HG03108 (cell line): ENCODE data around the gene EGLN2.
"Not testable (repeated sequence)": the region's sequence is repeated elsewhere in the genome, so short reads cannot be mapped to it uniquely, and the experiment has no call there.

Experiments used
- ATAC-seq: cut with Tn5 transposase; IDR thresholded peaks from one replicate; pipeline ENCODE4 v1.9.1; 2021; ENCODE audit warnings: moderate library complexity; ENCODE audit not compliant: unreplicated experiment

EGLN2 gene

GRCh38 chr19:40798683-40799557, at the start of gene EGLN2:
EGLN2 (plus strand) TSS chr19:40799191; CDS start chr19:40800573, 1,382 bp downstream.
- ATAC-seq, result peak; percentile 60

DNA sequence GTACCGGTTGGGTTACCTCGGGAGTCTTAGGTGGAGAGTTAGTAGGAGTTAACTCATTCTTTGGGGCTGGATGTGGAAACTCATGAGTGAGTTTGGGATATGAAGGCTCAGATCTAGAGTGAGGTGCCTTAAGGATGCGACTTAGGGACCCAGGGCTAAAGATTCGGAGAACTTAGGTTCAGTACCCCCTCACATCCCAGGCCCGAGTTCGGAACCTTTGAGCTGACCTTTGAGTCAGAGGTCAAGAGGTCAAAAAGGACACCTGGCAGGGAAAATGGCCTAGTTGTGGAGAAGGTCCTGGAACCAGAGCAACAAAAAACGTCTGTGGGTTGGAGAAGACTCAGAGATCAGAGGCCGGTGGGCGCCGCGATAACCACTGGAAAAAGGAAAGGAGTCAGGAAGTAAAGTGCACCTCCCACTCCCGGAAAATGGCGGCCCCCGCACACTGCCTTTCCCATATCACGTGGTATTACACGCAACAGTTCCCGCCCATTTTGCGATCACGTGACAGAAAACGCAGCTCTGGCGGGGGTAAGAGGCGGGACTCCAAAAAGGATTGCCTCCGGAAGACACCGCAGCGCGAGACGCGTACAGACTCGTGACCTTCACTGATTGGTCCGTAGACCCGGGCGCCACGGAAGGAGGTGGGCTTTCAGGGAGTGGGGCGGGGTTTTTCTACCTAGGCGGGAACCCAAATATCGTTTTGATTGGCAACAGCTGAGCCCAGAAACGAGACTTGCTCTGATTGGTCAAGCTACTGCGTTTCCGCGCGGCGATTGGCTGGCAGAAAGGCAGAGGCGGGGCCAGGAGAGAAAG, 48.7 kb upstream of the EGLN2 start, which contains the start of gene ACTMAP:
ACTMAP (minus strand) TSS at position 420 of the 816 bp plus-strand sequence. CDS start 674 bp downstream, outside the sequence.
- peak; percentile 83 for ATAC-seq

- ATAC-seq, result peak; percentile 48
These were observed 48.0 kb upstream of the EGLN2 start, which contains the start of gene SNRPA for GRCh38 chr19:40750874-40751537. SNRPA (plus strand) TSS chr19:40751203; CDS start chr19:40751409, 206 bp downstream.

DNA sequence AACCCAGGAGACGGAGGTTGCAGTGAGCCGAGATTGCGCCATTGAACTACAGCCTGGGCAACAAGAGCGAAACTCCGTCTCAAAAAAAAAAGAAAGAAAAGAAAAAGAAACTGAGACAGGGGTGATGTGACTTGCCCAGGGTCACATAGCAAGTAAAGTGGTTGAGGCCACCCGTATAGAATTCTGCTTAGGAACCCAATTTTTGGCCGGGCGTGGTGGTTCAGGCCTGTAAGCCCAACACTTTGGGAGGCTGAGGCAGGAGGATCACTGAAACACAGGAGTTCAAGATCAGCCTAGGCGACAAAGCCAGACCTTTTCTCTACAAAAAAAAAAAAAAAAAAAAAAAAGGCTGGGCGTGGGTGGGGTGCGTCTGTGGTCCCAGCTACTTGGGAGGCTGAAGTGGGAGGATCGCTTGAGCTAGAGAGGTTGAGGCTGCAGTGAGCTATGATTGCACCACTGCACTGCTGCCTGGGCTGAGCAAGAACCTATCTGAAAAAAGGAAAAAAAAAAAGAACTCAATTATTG, 46.7 kb upstream of the EGLN2 start:
- ATAC-seq, result no peak

DNA sequence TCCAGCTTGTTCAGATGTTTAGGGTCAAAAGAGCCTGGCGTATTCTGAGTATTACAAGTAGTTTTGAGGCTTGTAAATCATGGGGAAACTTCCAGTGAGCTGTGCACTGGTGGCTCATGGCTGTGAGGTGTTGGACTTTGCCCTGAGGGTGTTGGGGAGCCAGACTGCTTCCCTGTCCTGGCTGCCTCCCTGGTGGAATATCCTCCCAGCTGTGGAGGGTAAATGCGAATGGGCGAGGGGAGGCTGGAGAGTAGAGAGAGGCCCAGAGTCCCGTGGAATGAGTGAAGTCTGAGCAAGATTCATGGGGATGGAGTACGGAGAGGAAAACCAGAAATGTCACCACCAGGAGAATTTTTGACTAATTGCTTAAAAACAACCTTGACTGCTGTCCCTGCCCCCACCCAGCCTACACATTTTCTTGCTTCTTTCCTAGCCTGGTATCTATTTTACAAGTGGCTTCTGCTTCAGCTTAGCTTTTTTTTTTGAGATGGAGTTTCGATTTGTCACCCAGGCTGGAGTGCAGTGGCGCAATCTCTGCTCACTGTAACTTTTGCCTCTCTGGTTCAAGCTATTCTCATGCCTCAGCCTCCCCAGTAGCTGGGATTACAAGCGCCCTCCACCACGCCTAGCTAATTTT, 44.3 kb upstream of the EGLN2 start:
- no peak for ATAC-seq

DNA sequence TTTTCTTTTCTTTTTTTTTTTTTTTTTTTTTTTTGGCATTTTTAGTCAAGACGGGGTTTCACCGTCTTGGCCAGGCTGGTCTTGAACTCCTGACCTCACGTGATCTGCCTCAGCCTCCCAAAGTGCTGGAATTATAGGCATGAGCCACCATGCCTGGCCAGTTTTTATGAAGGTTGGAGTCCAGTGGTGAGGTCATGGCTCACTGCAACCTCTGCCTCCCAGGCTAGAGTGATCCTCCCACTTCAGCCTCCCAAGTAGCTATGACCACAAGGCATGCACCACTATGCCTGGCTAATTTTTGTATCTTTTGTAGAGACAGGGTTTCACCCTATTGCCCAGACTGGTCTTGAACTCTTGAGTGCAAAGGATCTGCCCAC, 43.8 kb upstream of the EGLN2 start:
- no peak for ATAC-seq

DNA sequence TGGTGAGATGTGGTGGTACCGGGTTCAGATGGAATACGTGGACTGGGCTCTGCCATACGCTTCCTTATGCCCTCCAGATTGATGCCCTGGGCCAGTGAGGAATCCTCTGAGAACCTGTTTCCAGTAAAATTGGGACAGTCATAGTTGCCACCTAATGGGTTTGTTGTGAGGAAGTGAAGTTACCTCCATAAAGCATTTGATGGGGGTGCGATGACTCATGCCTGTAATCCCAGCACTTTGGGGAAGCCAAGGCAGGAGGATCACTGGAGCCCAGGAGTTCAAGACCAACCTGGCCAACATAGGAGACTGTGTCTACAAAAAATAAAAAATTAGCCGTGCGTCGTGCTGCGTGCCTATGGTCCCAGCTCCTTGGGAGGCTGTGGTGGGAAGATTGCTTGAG, 43.2 kb upstream of the EGLN2 start:
- no peak for ATAC-seq

- ATAC-seq, result no peak
These were observed 42.4 kb upstream of the EGLN2 start for GRCh38 chr19:40756502-40757110.

- ATAC-seq, result no peak
These were observed 40.5 kb upstream of the EGLN2 start for GRCh38 chr19:40758491-40758890.

GRCh38 chr19:40759352-40759751, 39.6 kb upstream of the EGLN2 start:
- ATAC-seq, result no peak

DNA sequence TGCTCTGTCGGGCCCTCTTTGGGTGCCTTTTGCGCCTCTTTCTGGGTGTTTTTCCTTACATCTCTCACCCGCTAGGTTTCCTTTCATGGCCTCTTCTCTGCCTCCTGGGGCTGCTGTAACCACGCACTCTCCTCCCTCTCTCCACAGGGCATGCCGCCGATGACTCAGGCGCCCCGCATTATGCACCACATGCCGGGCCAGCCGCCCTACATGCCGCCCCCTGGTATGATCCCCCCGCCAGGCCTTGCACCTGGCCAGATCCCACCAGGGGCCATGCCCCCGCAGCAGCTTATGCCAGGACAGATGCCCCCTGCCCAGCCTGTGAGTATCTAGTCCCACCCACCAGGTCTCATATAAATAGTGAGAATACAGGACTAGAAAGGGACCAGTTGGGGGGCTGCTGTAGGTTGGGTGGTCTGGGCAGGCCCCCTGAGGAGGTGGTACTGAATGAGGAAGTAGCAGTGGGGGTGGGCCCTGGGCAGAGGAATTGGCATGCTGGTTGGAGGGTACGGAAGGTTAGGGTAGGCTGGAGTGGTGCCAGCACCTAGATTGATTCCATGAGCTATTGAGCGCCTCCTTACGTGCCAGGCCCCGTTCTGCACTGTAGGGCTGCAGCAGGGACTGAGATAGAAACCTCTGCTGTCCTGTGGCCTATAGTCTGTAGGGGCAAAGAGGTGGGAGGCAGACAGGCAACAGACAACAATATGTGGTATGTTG, 36.1 kb upstream of the EGLN2 start:
- ATAC-seq, result no peak

- no peak for ATAC-seq
These were observed 35.5 kb upstream of the EGLN2 start for GRCh38 chr19:40763526-40763925.

DNA sequence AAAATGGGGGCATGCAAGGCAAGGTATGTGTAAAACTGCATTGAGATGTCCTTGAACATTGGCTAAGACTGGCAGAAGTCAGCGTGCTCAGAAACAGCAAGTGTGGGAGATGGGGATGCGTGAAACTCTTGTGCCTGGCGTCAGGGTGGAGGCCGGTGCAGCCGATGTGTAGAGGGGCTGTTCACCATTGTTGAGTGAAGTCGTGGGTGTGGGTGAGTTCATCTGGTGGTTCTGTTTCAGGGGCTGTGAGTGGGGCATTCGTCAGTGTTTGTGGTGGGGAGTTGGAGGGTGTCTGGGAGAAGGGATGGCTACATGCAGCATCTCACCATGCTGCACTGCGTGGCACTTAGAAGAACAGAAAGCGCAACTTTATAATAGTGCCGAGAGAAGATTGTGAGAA, 35.0 kb upstream of the EGLN2 start:
- no peak for ATAC-seq

- ATAC-seq, result not testable (repeated sequence)
These were observed 32.6 kb upstream of the EGLN2 start for GRCh38 chr19:40766385-40766784.

DNA sequence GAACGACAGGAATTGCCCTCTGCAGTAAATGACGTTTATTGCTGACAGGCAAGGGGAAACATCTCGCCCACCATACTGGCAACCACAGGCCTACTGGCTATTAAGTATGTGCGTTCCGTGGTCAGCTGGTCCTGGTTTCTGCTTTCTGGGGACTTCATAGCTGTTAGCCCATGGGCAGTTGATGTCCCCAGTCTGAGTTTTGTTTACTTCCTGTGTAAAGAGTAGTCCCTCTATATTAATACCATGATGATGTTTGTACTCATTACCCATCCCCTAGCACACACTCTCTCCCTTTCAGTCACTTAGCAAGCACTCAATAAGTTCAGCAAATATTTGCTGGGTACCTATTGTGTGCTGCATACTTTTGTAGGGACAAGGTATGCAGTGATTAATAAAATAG, 30.1 kb upstream of the EGLN2 start:
- no peak for ATAC-seq

DNA sequence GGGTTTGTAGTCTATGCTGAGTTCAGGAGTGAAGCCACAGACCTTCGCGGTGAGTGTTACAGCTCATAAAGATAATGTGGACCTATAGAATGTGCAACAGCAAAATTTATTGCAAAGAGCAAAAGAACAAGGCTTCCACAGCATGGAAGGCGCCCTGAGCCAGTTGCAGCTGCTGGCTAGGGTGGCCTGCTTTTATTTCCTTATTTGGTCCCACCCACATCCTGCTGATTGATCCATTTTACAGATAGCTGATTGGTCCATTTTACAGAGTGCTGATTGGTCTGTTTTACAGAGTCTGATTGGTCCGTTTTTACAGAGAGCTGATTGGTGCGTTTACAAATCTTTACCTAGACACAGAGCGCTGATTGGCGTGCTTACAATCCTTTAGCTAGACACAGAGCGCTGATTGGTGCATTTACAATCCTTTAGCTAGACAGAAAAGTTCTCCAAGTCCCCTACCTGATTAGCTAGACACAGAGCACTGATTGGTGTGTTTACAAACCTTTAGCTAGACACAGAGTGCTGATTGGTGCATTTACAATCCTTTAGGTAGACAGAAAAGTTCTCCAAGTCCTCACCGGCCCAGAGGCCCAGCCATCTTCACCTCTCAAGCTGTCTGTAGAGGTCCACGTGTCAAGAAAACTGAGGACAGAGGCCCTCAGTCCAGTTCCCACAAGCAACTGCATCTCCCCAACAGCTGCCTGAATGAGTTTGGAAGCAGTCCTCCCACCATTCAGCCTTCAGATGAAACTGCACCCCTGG, 27.7 kb upstream of the EGLN2 start:
- ATAC-seq, result not testable (repeated sequence)

- ATAC-seq, result no peak
These were observed 23.9 kb upstream of the EGLN2 start, which contains the start of gene MIA for GRCh38 chr19:40774916-40775631. MIA (plus strand) TSS chr19:40775521; CDS start chr19:40775543, 22 bp downstream.

DNA sequence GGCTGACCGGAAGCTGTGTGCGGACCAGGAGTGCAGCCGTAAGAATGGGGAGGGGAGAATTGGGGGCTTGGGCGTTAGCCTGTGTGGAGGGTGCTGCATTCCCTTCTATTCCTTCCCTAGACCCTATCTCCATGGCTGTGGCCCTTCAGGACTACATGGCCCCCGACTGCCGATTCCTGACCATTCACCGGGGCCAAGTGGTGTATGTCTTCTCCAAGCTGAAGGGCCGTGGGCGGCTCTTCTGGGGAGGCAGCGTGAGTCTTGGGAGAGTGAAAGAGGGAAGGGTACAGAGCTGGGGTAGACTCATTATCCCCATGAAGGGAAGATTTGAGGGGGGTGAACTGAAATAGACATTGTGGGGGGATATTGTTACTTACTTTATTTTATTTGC, 23.4 kb upstream of the EGLN2 start:
- no peak for ATAC-seq
